Measurements from ENCODE around the gene TRIOBP.

Gene TRIOBP

DNA sequence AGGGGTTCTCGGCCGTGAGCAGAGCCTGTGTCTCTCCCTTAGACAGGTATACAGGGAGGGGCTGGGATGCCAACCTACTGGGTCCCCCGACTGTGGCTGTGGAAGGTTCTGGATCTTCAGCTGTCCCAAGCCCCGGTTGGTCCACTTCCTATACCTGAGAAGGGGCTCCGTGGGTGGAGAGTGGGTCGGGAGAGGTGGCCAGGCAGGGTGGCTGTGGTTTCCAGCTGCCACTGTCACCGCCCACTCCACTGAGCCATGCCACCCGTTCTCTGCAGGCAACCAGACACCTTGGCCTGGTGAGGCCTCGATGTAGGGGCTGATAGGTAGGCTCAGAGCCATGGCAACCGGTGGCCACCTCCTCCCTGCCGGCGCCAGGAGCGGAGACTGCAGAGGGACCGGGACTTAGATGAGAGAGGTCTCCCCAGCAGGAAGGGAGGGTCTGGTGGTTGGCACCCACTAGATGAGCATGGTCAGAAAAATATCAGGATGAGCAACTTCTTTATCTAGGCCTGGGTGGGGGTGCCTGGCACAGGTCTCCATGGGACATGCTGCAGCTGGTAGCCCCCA is 53.8 kb downstream of the TRIOBP start:
- DNase-seq = no peak

DNA sequence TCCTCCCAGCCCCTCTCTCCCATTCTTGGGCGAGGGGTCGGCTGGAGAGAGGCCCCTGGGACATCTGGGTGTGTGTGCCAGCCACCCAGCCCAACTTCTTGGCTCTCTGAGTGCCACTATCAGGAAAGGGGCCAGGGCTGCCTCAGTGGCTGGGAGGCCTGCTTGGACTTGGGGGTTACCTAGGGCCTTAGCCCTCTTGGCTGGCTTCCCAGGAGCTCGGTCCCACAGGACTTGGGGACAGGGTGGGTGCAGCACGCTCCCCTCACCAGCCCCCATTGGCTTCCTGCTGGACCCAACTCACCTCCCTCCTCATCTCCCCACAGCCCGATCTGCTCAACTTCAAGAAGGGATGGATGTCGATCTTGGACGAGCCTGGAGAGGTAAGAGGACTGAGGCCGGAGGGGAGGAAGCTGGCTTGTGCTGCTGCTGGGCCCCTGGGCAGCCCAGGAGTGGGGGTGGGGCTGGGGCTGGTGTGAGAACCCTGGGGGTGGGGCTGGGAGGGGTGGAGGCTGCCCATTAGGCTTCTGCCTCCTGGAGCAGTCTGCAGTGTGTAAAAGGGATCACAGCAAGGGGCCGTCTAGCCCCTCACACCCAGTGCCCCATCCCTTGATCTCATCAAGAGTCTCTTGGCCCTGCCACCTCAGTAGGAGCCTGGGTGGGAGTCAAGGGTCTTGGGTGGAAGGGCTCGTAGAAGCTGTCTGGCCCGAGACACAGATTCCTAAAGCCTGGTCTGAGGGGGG is 54.8 kb downstream of the TRIOBP start:
- no peak for DNase-seq

DNA sequence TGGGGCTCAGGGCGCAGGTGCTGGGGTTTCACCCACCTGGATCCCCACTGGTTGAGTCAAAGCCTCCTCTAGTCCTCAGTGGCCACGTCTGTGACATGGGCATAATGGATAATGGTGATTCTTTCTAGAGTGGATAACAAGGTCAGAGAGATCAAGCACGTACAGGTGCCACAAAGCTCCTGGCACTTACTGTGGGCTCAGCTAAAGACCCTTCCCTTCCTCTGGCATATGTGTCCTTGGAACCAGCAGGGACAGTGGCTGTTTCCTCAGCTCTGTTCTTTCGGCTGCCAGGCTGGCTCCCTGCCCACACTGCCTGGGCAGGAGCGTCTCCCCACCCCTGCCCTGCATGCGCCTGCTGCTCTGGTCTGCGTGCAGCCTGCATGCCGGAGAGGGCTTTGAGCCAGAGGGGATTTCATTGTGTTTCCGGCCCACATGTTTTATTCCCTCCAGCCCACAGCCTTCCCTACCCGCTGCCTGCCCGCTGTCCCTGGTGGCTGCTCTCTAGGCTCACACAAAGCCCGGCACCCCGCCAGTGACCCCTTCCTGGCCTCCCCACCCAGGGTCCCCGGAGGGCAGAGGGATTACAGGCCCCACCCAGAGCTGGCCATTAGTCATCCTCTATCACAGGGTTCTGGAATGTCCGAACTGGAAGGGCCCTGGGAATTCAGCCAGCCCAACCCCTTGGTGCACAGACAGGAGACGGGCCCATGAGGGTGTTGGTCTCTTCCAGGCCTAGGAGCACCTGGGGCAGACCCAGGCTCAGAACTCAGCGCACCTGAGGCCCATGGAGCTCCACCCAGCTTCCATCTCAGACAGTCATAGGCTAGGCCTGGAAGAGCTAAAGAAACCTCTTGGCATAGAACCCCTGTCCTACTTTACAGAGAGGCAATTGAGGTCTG is 55.6 kb downstream of the TRIOBP start:
- no peak for DNase-seq

DNA sequence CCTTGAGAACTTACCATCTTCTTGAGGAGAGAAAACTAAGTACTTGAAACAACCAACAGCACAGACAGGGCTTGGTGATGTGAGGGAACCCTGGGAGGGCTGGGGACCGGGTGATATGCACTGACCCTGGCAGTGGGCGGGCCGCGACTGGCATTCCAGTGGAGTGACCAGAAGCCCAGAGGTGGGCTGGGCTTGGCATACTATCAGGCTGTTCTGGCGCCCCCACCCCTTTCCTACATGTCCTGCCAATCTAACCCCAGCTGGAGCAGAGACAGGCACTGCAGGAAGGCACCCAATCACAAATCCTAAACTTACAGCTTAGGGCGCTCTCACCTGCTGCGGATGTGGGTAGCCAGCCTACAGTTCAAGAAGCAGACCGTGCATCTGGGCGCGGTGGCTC is 56.9 kb downstream of the TRIOBP start:
- DNase-seq = no peak

DNA sequence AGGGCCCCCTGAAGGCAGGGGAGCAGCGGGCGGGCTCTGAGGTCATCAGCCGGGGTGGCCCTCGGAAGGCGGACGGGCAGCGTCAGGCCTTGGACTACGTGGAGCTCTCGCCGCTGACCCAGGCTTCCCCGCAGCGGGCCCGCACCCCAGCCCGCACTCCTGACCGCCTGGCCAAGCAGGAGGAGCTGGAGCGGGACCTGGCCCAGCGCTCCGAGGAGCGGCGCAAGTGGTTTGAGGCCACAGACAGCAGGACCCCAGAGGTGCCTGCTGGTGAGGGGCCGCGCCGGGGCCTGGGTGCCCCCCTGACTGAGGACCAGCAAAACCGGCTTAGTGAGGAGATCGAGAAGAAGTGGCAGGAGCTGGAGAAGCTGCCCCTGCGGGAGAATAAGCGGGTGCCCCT is 60.8 kb downstream of the TRIOBP start:
- no peak for DNase-seq

DNA sequence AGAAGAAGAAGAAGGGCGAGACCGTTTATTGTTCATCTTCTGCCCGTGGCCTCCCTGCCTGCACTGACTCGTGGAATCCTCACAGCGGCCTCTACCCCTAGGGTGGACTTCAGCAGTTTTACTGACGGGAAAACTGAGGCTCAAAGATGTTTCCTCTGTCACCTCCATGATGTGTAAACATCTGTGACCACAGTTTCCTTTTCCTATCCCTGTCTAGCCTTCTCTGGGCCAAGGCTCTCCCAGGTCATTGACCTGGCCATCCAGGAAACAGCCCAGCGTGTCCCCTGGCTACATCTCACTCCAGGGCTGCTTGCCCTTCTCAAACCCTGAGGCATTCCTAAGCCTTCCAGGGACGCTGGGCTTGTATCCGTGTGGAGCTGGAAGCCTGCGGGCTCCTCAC is 61.8 kb downstream of the TRIOBP start:
- DNase-seq = no peak

DNA sequence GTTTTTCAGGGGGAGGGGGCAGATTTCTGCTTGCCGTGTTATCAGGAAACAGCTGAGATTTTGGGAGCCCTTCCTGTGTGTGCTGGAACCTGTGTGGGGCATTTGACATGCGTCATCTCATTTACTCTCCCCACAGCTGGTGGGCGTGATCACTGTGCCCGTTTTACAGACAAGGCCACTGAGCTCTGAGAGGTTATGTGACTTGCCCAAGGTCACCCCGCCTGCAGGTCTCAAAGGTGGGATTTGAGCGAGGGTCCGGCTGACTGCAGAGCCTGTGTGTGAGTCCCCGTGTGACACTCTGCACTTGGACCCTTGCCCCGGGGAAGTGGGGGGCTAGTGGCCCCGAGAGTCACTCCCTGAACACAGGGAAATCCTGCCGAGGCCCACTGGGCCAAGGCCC is 62.4 kb downstream of the TRIOBP start:
- no peak for DNase-seq

DNA sequence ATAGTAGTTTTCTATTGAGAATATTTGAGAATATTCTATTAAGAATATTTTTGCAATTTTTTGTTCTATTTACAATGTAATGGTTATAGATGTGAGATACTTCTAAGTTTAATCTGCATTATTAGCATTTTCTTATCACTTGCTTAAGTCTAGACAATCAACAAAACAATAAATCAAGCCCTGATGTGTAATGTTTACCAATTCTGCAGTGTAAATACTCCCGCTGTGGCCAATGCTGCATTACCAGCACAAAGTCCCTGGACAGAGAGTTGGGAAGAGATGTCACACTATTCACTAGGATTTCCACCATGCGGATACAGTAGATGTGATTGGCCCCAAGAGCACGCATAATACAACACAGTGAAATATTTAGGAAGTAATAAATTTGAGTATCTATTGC is 63.3 kb downstream of the TRIOBP start:
- DNase-seq = no peak

DNA sequence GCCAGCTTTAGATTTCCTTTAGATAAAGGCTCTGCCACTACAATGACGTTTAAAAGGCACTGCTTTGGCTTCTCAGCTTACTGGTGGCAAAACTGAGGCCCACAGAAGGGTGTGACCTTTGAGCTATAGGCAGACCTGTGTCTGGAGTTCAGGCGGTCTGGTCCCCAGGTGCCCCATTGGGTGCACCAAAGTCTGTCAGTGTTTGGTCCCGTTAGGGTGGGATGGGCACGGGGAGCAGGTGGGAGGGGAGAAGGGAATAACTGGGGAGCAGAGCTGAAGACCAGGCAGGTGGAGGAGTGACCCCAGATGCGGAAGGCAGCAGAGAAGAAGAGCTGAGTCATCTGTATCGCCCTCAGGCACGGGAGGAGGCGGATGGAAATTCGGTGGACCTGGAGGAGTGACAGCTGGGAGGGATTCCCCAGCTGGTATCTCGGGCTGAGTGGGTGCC is 65.6 kb downstream of the TRIOBP start:
- no peak for DNase-seq

DNA sequence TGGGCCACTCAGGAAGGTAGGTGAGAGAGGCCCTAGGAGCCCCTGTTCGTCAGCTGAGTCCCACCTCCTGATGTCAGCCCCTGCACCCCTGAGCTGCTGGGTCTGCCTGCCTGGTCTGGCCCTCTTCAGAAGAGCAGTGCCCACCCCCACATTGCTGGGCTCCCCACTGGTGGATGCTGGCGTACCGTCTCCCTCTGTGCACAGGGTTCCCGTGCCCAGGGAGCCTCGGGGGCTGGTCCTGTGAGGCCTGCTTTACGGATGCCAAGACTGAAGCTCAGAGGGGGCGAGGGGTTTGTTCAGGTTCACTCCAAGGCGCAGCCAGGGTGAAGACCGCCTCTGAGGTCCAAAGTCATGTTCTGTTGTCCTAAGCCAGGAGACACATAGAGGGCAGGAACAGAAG is 66.2 kb downstream of the TRIOBP start:
- DNase-seq = no peak

DNA sequence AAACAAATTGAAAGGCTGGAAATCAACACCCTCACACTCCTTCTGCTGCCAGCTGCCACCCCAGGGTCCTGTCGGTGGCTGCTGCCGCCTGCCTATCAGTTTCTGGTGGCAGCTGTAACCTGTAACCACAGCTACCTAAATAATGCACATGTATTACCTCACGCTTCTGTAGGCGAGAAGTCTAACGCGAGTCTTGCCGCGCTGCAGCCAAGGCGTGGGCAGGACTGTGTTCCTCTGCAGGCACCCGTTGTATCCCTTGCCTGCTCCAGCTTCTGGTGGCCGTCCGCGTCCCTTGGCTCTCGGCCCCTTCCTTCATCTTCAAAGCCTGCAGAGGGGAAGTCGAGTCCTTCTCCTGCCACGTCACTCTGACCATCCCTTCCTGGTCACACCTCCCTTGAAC is 66.8 kb downstream of the TRIOBP start:
- no peak for DNase-seq

DNA sequence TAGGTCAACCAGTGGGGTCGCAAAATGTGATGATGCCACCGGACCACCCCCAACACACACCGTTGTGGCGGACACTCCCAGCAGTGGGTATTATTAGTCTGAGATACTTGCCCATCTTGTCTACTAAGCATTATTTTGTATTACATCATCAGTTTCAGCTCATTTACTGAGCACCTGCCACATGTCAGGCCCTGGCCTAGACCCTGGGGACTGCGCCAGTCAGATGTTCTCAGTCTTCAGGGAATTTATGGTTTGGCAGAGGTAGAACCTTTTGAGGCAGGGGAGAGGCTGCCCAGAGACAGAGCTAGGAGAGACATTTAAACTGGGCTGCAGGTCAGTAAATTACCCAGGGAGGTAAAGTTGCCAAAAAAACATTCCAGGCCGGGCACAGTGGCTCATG is 67.8 kb downstream of the TRIOBP start:
- DNase-seq = no peak

DNA sequence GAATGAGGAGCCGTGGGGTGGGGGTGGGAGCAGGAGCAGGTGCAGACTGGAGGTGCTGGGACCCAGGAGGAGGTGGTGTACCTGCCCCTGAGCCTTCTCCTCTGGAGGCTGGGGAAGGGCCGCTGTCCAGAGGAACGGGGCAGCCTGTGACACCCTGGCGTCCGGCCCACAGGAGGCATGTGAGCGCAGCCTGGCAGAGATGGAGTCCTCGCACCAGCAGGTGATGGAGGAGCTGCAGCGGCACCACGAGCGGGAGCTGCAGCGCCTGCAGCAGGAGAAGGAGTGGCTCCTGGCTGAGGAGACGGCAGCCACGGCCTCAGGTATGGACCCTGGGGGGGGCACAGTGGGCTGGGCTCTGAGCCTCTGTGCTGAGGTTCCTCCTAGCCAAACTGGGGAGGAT is 68.7 kb downstream of the TRIOBP start:
- DNase-seq = no peak

DNA sequence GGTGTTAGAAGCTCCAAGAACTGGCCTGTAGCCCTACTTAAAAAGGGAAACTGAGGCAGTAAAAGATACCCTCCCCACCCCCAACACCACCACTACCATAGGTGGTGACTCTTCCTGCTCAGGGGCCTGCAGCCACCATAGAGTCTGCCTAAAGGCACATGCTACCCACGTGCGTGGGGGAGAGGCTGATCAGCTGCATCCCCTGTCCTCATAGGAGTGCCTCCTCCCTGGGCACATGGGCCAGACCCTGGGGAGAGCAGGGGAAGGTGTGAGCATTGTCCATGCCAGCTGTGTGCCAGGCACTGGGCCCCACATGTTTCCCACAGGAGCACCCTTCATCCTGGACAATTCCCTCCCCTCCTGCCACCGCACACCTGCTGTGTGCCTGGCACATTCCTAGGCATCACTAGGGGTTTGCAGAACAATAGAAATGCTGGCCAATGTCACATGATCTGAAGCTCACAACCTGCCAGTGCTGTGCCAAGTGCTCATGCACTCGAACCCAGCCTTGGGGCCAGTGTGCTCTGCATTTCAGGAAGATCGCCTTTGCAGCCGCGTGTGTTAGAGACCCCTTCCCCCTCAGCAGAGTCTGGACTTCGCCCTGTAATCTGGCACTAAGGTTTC is 69.2 kb downstream of the TRIOBP start:
- DNase-seq = no peak

DNA sequence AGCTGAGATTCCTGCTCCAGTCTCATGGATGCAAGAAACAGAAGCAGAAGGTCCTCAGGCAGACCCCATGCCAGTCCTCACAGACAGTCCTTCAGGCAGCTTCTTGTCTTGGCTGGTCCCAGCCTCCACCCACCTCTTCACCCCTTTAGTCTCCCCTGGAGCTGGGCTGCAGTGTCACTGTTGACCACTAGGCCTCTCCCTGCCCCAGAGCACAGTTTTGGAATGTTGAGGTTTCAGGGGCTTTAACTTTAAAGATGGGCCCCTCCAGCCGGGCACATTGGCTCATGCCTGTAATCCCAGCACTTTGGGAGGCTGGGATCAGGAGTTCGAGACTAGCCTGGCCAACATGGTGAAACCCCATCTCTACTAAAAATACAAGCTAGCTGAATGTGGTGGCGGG is 71.4 kb downstream of the TRIOBP start:
- DNase-seq = no peak

DNA sequence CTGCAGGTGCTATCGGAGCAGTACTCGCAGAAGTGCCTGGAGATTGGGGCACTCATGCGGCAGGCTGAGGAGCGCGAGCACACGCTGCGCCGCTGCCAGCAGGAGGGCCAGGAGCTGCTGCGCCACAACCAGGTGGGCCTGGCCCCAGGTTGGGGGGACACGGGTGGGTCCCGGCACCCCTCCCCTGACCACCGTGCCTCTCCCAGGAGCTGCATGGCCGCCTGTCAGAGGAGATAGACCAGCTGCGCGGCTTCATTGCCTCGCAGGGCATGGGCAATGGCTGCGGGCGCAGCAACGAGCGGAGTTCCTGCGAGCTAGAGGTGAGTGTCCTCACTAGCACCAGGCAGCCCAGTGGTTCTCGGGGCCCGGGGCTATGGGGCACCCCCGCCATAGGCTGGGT is 72.2 kb downstream of the TRIOBP start:
- DNase-seq = no peak

DNA sequence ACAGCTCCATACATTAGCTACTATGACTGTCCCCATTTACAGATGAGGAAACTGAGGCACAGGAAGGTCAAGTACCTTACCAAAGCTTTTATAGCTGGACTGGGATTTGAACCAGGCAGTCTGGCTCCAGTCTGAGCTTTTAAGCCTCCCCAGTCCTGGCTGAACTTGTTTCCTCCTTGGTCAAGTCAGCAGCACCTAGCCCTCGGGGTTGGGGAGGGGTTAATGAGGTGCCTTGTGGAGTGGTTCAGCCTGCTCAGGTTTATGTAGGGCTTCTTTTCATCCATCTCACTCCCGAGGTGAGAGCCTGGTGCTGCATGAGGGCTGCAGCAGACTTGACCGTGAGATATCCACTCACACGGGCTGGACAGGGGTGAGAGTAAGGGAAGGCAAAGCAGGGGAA is 74.2 kb downstream of the TRIOBP start:
- DNase-seq = no peak

DNA sequence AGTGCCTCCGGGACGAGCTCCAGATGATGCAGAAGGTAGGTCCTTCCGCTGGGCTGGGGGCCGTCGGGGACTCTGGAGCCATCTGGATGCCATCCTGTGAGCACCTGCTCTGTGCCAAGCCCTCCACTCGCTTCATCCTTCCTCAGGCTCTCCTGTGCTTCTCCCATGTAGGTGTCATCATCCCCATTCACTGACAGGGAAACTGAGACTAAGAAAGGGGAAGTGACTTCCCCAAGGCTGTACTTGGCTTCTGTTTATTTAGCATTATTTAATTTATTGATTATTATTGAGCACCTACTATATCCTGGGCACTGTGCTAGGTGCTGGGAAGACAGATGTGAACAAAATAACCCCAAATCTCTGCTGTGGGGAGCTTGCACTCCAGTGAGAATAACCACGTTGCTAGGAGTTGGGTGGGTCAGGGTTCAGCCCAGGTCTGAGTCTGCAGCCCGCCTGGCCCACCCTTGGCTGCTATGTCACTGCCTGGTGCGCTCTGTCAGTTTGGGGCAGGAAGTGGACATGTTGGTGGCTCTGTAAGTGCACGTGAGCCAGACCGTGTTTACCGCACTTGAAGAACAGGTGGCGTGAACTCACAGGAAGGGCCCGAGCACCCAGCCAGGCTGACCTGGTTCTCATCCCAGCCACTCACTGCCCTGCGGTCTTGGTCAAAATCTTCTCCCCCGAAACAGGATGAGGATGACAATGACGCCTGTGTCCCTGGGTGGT is 75.0 kb downstream of the TRIOBP start:
- DNase-seq = no peak

DNA sequence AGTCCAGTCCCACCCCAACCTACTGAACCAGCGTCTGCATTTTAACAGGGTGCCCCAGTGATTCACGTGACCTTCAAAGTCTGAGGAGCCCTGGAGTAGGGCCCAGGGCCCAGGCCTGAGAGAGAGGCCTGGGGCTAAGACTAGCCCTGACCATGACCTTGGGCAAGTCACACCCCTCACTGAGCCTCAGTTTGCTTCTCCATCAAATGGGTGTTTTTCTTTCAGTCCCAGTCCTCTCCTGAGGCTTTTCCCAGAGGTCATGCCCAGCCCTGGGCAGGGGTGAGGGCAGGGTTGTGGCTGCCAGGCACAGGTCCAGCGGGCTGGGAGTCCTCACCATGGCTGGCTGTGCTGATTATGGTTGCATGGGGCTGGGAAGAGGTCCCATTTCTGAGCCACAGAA is 77.9 kb downstream of the TRIOBP start:
- DNase-seq = no peak

DNA sequence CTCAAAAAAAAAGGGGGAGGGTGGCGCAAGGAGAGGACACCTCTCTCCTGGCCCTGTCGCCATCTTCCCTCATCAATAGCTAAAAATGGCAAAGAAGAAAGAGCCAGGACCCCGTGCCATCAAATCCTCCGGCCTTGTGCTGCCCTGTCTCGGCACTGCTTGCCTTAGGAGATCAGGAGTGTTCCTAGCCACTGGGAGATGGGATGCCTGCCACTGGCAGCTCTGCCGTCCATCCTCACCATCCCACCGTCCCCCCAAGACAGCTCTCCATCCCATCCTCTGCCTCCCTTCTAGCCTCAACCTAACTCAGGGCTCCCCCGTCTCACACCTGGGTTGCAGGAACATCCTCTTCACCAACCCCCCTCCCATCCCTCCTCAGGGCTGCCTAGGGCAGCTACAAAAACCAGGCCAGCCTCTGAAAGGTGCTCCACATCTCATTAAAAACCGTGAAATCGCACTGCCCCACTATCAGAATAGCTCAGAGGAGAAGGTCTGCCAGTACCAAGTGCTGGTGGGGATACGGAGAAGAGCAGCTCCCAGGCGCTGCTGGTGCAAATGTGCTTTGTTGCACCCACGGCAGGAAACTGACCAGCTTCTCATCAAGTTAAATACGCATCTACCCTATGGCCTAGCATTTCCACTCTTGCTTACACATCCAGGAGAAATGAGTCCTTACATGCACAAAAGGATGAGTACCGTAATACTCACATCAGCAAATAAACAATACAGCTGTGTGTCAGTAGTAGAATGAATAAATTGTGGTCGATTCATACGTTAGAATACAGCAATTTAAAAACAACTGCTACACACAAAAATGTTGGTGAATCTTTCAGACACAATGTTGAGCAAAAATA is 79.2 kb downstream of the TRIOBP start:
- DNase-seq = no peak

DNA sequence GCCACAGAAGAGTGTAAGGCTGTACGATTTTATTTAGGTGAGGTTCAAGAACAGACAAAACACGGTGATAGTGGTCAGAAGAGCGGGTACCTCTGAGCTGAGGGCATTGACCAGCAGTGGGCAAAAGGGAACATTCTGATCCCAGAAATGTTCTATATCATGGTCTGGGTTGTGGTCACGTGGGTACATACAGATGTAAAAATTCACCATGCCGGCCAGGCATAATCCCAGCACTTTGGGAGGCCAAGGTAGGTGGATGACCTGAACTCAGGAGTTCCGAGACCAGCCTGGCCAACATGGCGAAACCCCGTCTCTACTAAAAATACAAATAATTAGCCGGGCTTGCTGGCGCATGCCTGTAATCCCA is 79.8 kb downstream of the TRIOBP start:
- no peak for DNase-seq

DNA sequence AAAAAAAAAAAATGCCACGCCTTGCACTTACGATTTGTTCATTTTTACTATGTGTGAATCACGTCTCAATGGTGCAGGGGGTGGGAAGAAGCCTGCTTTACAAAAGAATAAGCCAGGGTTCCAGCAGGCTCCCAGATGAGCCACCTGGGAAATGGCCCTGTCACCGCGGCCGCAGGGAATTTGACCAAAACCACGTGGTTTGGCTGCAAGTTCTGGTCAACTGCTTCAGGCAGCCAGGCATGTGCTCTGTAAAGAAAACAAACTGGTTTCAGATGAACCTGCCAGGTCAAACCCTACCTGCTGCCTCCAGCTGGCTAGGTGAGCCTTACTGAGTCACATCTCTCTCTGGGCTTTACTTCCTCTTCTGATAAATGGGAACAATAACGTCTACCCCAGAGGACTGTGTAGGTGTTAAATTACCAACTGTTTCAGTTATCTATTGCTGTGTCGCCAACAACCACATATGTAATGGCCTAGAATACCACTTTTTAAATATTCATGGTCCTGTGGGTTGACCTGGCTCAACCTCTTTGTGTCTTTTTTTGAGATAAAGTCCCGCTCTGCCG is 80.4 kb downstream of the TRIOBP start:
- no peak for DNase-seq
